GM23338 (cell line): Measurements from ENCODE around the gene RUNX3. TPM values are rescaled to one million over a fixed set of nuclear protein-coding genes. Genes with fewer than 3 reads are reported as not detected.

ENCODE experiments used
- ATAC-seq: fragments of 200-7000 bp; cut with Tn5 transposase; 3 replicates; pipeline ENCODE4 v1.9.1; 2020
- DNase-seq: peaks from one replicate; pipeline ENCODE4 v3.0.0-alpha.2; 2015; ENCODE audit warnings: low spot score
- H2AFZ ChIP-seq: fragments of 200-600 bp; sonication (generic); 2 replicates; pipeline ENCODE4 v1.8.0; 2016; ENCODE audit warnings: antibody characterized with exemption, mild to moderate bottlenecking, moderate library complexity
- H3F3A ChIP-seq: fragments of 200-600 bp; sonication (generic); replicated peaks from 2 replicates; pipeline ENCODE4 v1.8.0; 2017; ENCODE audit warnings: antibody characterized with exemption, mixed run types, low read depth
- H3K27ac ChIP-seq: fragments of 200-600 bp; sonication (generic); 2 replicates; pipeline ENCODE4 v1.6.1; 2016; ENCODE audit warnings: low read depth
- H3K27me3 ChIP-seq: fragments of 200-600 bp; sonication (generic); 2 replicates; pipeline ENCODE4 v1.8.0; 2016; ENCODE audit warnings: mild to moderate bottlenecking, mixed run types, moderate library complexity; ENCODE audit not compliant: insufficient read depth
- H3K36me3 ChIP-seq: fragments of 200-600 bp; sonication (generic); 2 replicates; pipeline ENCODE4 v1.8.0; 2016; ENCODE audit warnings: mild to moderate bottlenecking; ENCODE audit not compliant: insufficient read depth
- H3K4me1 ChIP-seq: fragments of 200-600 bp; sonication (generic); 2 replicates; pipeline ENCODE4 v1.8.0; 2016; ENCODE audit warnings: mild to moderate bottlenecking, moderate library complexity; ENCODE audit not compliant: insufficient read depth
- H3K4me2 ChIP-seq: fragments of 200-600 bp; sonication (generic); 2 replicates; pipeline ENCODE4 v1.7.1; 2017; ENCODE audit warnings: mixed run types
- H3K4me3 ChIP-seq: fragments of 200-600 bp; sonication (generic); 2 replicates; pipeline ENCODE4 v1.6.1; 2016; ENCODE audit warnings: mixed run types
- H3K79me2 ChIP-seq: fragments of 200-600 bp; sonication (generic); replicated peaks from 2 replicates; pipeline ENCODE4 v1.8.0; 2017; ENCODE audit warnings: mild to moderate bottlenecking; ENCODE audit not compliant: insufficient read depth
- H3K9me2 ChIP-seq: fragments of 200-600 bp; sonication (generic); 2 replicates; pipeline ENCODE4 v1.8.0; 2017; ENCODE audit not compliant: insufficient read depth
- H4K20me1 ChIP-seq: fragments of 200-600 bp; sonication (generic); replicated peaks from 2 replicates; pipeline ENCODE4 v1.8.0; 2017; ENCODE audit warnings: mild to moderate bottlenecking; ENCODE audit not compliant: insufficient read depth
- H3K27ac Mint-ChIP-seq: 2 replicates; pipeline ENCODE4 v1.8.0; 2020; ENCODE audit warnings: inconsistent platforms, mild to moderate bottlenecking, moderate library complexity, mixed read lengths
- H3K27me3 Mint-ChIP-seq: 3 replicates; pipeline ENCODE4 v1.8.0; 2022; ENCODE audit warnings: low read depth, mild to moderate bottlenecking, moderate library complexity, mixed read lengths, inconsistent platforms; ENCODE audit not compliant: insufficient read depth, poor library complexity
- H3K36me3 Mint-ChIP-seq: 3 replicates; pipeline ENCODE4 v1.8.0; 2021; ENCODE audit warnings: low read depth, mild to moderate bottlenecking, inconsistent platforms, moderate library complexity, mixed read lengths
- H3K4me1 Mint-ChIP-seq: 3 replicates; pipeline ENCODE4 v1.8.0; 2020; ENCODE audit warnings: mild to moderate bottlenecking, inconsistent platforms, mixed read lengths
- H3K4me3 Mint-ChIP-seq: 3 replicates; pipeline ENCODE4 v1.8.0; 2021; ENCODE audit warnings: moderate library complexity, mild to moderate bottlenecking, inconsistent platforms, mixed read lengths
- H3K9me3 Mint-ChIP-seq: 3 replicates; pipeline ENCODE4 v1.8.0; 2020; ENCODE audit warnings: moderate library complexity, mild to moderate bottlenecking, inconsistent platforms, mixed read lengths
- CREB1 ChIP-seq: fragments of 250-450 bp; sonication (Bioruptor Pico); IDR thresholded peaks from 2 replicates; pipeline ENCODE4 v1.5.0; 2020; ENCODE audit warnings: low read depth, mild to moderate bottlenecking, moderate library complexity
- ZNF114 ChIP-seq: fragments of 250-450 bp; sonication (Bioruptor Pico); IDR thresholded peaks from 2 replicates; pipeline ENCODE4 v1.5.0; 2020; ENCODE audit warnings: mild to moderate bottlenecking, moderate library complexity
- ZNF462 ChIP-seq: fragments of 250-450 bp; sonication (Bioruptor Pico); IDR thresholded peaks from 2 replicates; pipeline ENCODE4 v1.5.0; 2020; ENCODE audit warnings: mild to moderate bottlenecking, moderate library complexity
- polyA plus RNA-seq: library from polyadenylated mRNA; unstranded; fragments of >200 nt; fragmentation: Nextera tagmentation; extraction: Ambion mirVana; gene quantifications from 2 replicates; pipeline ENCODE4 v1.2.1, GENCODE V29; 2016
- total RNA-seq: library from RNA; depleted of rRNA; stranded (reverse); fragments of >200 nt; shearing (Covaris generic); gene quantifications from 2 replicates; pipeline ENCODE4 v1.2.3, GENCODE V29; 2014

The RUNX3 gene
- total and polyA plus RNA-seq, 2 experiments from 2014 or later: 0.23 to 0.73 TPM

GRCh38 chr1:24864370-24864777 lies 65.7 kb downstream of the RUNX3 start:
- no peak for TF ChIP-seq ZNF114 (CRISPR knock-in tag)
- Histone ChIP-seq H2AFZ (no peak overlapping the region), H3K36me3 (no peaks in the 10 kb centered on the region), H3K4me2 (no peak overlapping the region), H3K4me1 (0 out of 2 replicates have a peak, but pooled peaks cover 9% of the 10 kb centered on the region), H3K9me2 (no peaks in the 10 kb centered on the region), H4K20me1 (no peaks in the 10 kb centered on the region), H3K79me2 (no peaks in the 10 kb centered on the region), H3K4me3 (no peak overlapping the region), H3F3A (no peaks in the 10 kb centered on the region), H3K27me3 (no peaks in the 10 kb centered on the region), H3K27ac (no peak overlapping the region)
- peaks cover 14% of the 10 kb centered on the region for H3K4me1 Mint-ChIP-seq
- H3K9me3 Mint-ChIP-seq: no peaks in the 10 kb centered on the region
- ATAC-seq (peak; percentile 67), DNase-seq (peak; percentile 40)
- H3K27ac Mint-ChIP-seq: no peak overlapping the region
- H3K36me3 Mint-ChIP-seq: no peaks in the 10 kb centered on the region
- peaks cover 19% of the 10 kb centered on the region for H3K27me3 Mint-ChIP-seq
- no peak overlapping the region; the same call in 2 of the 3 replicates for H3K4me3 Mint-ChIP-seq

DNA sequence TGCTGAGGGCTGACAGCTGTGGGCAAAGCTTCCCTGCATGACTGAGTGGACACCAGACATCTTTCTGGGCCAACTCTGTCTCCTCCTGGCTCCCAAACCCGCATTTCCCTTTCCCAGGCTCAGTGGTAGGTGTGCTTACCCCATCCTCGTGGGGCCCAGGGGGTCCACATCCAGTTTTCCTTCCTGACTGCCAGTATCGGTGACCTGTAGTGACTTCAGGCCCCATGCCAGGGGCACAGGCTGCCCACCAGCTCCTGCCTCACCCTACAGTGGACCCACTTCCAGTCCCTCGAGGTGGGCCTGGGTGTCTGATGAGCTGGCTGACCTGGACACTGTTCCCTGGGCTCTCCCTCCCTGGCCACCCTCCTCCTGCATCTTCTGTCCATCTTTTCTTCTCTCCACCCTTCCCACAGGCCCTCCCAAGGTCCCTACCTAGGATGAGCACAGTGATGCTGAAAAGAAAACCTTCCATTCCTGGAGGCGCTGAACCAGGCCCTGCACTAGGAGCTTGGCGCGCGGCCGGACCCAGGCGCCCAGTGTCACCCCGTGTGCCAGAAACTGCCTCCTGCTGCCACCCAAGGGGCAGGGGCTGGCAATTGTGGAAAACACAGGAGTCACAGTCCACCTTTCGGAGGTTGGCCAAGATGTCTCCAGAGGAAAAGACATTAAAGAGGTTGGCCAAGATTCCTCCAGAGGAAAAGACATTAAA lies 67.1 kb downstream of the RUNX3 start:
- no peak overlapping the region; the same call in 2 of the 3 replicates for H3K4me3 Mint-ChIP-seq
- H3K27me3 Mint-ChIP-seq: peaks cover 19% of the 10 kb centered on the region
- no peaks in the 10 kb centered on the region for H3K36me3 Mint-ChIP-seq
- Histone ChIP-seq H3F3A (no peaks in the 10 kb centered on the region), H4K20me1 (no peaks in the 10 kb centered on the region), H3K27ac (no peak overlapping the region), H3K36me3 (no peaks in the 10 kb centered on the region), H2AFZ (no peak overlapping the region; the same call in 1 of the 2 replicates), H3K79me2 (no peaks in the 10 kb centered on the region), H3K9me2 (no peaks in the 10 kb centered on the region), H3K4me3 (no peak overlapping the region), H3K4me2 (no peak overlapping the region), H3K4me1 (0 out of 2 replicates have a peak, but pooled peaks cover 9% of the 10 kb centered on the region), H3K27me3 (no peaks in the 10 kb centered on the region)
- no peaks in the 10 kb centered on the region for H3K9me3 Mint-ChIP-seq
- ATAC-seq (no peak), DNase-seq (no peak)
- peaks cover 14% of the 10 kb centered on the region for H3K4me1 Mint-ChIP-seq
- H3K27ac Mint-ChIP-seq: no peak overlapping the region
- TF ChIP-seq ZNF462 (CRISPR knock-in tag) (no peak), CREB1 (CRISPR knock-in tag) (no peak)
